GM23338 (cell line): ENCODE data around the gene GART. TPM values are rescaled to one million over a fixed set of nuclear protein-coding genes. Genes with fewer than 3 reads are reported as not detected.

Experiments
- ATAC-seq: fragments of 200-7000 bp; cut with Tn5 transposase; 3 replicates; pipeline ENCODE4 v1.9.1; 2020
- DNase-seq: peaks from one replicate; pipeline ENCODE4 v3.0.0-alpha.2; 2015; ENCODE audit warnings: low spot score
- H2AFZ ChIP-seq: fragments of 200-600 bp; sonication (generic); 2 replicates; pipeline ENCODE4 v1.8.0; 2016; ENCODE audit warnings: antibody characterized with exemption, mild to moderate bottlenecking, moderate library complexity
- H3F3A ChIP-seq: fragments of 200-600 bp; sonication (generic); replicated peaks from 2 replicates; pipeline ENCODE4 v1.8.0; 2017; ENCODE audit warnings: antibody characterized with exemption, mixed run types, low read depth
- H3K27ac ChIP-seq: fragments of 200-600 bp; sonication (generic); 2 replicates; pipeline ENCODE4 v1.6.1; 2016; ENCODE audit warnings: low read depth
- H3K27me3 ChIP-seq: fragments of 200-600 bp; sonication (generic); 2 replicates; pipeline ENCODE4 v1.8.0; 2016; ENCODE audit warnings: mild to moderate bottlenecking, mixed run types, moderate library complexity; ENCODE audit not compliant: insufficient read depth
- H3K36me3 ChIP-seq: fragments of 200-600 bp; sonication (generic); 2 replicates; pipeline ENCODE4 v1.8.0; 2016; ENCODE audit warnings: mild to moderate bottlenecking; ENCODE audit not compliant: insufficient read depth
- H3K4me1 ChIP-seq: fragments of 200-600 bp; sonication (generic); 2 replicates; pipeline ENCODE4 v1.8.0; 2016; ENCODE audit warnings: mild to moderate bottlenecking, moderate library complexity; ENCODE audit not compliant: insufficient read depth
- H3K4me2 ChIP-seq: fragments of 200-600 bp; sonication (generic); 2 replicates; pipeline ENCODE4 v1.7.1; 2017; ENCODE audit warnings: mixed run types
- H3K4me3 ChIP-seq: fragments of 200-600 bp; sonication (generic); 2 replicates; pipeline ENCODE4 v1.6.1; 2016; ENCODE audit warnings: mixed run types
- H3K79me2 ChIP-seq: fragments of 200-600 bp; sonication (generic); replicated peaks from 2 replicates; pipeline ENCODE4 v1.8.0; 2017; ENCODE audit warnings: mild to moderate bottlenecking; ENCODE audit not compliant: insufficient read depth
- H3K9me2 ChIP-seq: fragments of 200-600 bp; sonication (generic); 2 replicates; pipeline ENCODE4 v1.8.0; 2017; ENCODE audit not compliant: insufficient read depth
- H4K20me1 ChIP-seq: fragments of 200-600 bp; sonication (generic); replicated peaks from 2 replicates; pipeline ENCODE4 v1.8.0; 2017; ENCODE audit warnings: mild to moderate bottlenecking; ENCODE audit not compliant: insufficient read depth
- H3K27ac Mint-ChIP-seq: 2 replicates; pipeline ENCODE4 v1.8.0; 2020; ENCODE audit warnings: inconsistent platforms, mild to moderate bottlenecking, moderate library complexity, mixed read lengths
- H3K27me3 Mint-ChIP-seq: 3 replicates; pipeline ENCODE4 v1.8.0; 2022; ENCODE audit warnings: low read depth, mild to moderate bottlenecking, moderate library complexity, mixed read lengths, inconsistent platforms; ENCODE audit not compliant: insufficient read depth, poor library complexity
- H3K36me3 Mint-ChIP-seq: 3 replicates; pipeline ENCODE4 v1.8.0; 2021; ENCODE audit warnings: low read depth, mild to moderate bottlenecking, inconsistent platforms, moderate library complexity, mixed read lengths
- H3K4me1 Mint-ChIP-seq: 3 replicates; pipeline ENCODE4 v1.8.0; 2020; ENCODE audit warnings: mild to moderate bottlenecking, inconsistent platforms, mixed read lengths
- H3K4me3 Mint-ChIP-seq: 3 replicates; pipeline ENCODE4 v1.8.0; 2021; ENCODE audit warnings: moderate library complexity, mild to moderate bottlenecking, inconsistent platforms, mixed read lengths
- H3K9me3 Mint-ChIP-seq: 3 replicates; pipeline ENCODE4 v1.8.0; 2020; ENCODE audit warnings: moderate library complexity, mild to moderate bottlenecking, inconsistent platforms, mixed read lengths
- CREB1 ChIP-seq: fragments of 250-450 bp; sonication (Bioruptor Pico); IDR thresholded peaks from 2 replicates; pipeline ENCODE4 v1.5.0; 2020; ENCODE audit warnings: low read depth, mild to moderate bottlenecking, moderate library complexity
- EZH2 ChIP-seq: fragments of 200-600 bp; sonication (generic); IDR thresholded peaks from one replicate; pipeline ENCODE4 v1.8.0; 2017; ENCODE audit warnings: antibody characterized with exemption, mild to moderate bottlenecking, low read depth; ENCODE audit not compliant: unreplicated experiment
- EZH2phosphoT487 ChIP-seq: fragments of 200-600 bp; sonication (generic); IDR thresholded peaks from one replicate; pipeline ENCODE4 v1.8.1; 2018; ENCODE audit warnings: antibody characterized with exemption; ENCODE audit not compliant: unreplicated experiment
- JUNB ChIP-seq: IDR thresholded peaks from one replicate; pipeline ENCODE4 v1.6.1; 2016; ENCODE audit warnings: antibody characterized with exemption; ENCODE audit not compliant: unreplicated experiment
- NANOG ChIP-seq: IDR thresholded peaks from 2 replicates; pipeline ENCODE4 v1.6.1; 2016; ENCODE audit warnings: antibody characterized with exemption, borderline replicate concordance
- STAT1 ChIP-seq: IDR thresholded peaks from one replicate; pipeline ENCODE4 v1.6.1; 2016; ENCODE audit warnings: antibody characterized with exemption; ENCODE audit not compliant: unreplicated experiment
- ZNF462 ChIP-seq: fragments of 250-450 bp; sonication (Bioruptor Pico); IDR thresholded peaks from 2 replicates; pipeline ENCODE4 v1.5.0; 2020; ENCODE audit warnings: mild to moderate bottlenecking, moderate library complexity
- polyA plus RNA-seq: library from polyadenylated mRNA; unstranded; fragments of >200 nt; fragmentation: Nextera tagmentation; extraction: Ambion mirVana; gene quantifications from 2 replicates; pipeline ENCODE4 v1.2.1, GENCODE V29; 2016
- total RNA-seq: library from RNA; depleted of rRNA; stranded (reverse); fragments of >200 nt; shearing (Covaris generic); gene quantifications from 2 replicates; pipeline ENCODE4 v1.2.3, GENCODE V29; 2014

Gene GART
- total and polyA plus RNA-seq, 2 experiments from 2014 or later = 87.6 to 224 TPM

GRCh38 chr21:33537212-33537611 lies 4.7 kb downstream of the GART start:
- peaks cover 3% of the 10 kb centered on the region for H3K27me3 Mint-ChIP-seq
- no peak for DNase-seq
- H3K4me1 Mint-ChIP-seq = peaks cover 11% of the 10 kb centered on the region
- Histone ChIP-seq H3K4me3 (no peak overlapping the region), H2AFZ (no peak overlapping the region), H3K79me2 (peaks cover 69% of the 10 kb centered on the region), H3K4me2 (no peak overlapping the region), H3K36me3 (peaks cover 65% of the 10 kb centered on the region), H3K27me3 (no peaks in the 10 kb centered on the region), H3K27ac (no peak overlapping the region), H3F3A (peaks cover 29% of the 10 kb centered on the region), H3K9me2 (no peaks in the 10 kb centered on the region), H4K20me1 (peaks cover 24% of the 10 kb centered on the region), H3K4me1 (no peaks in the 10 kb centered on the region; the same call in 1 of the 2 replicates)
- no peak overlapping the region for H3K4me3 Mint-ChIP-seq
- peaks cover 89% of the 10 kb centered on the region for H3K36me3 Mint-ChIP-seq
- no peak overlapping the region for H3K27ac Mint-ChIP-seq
- H3K9me3 Mint-ChIP-seq = no peaks in the 10 kb centered on the region
- no peak for ATAC-seq
- TF ChIP-seq EZH2 (no peak), ZNF462 (CRISPR knock-in tag) (no peak)

GRCh38 chr21:33531007-33531406 lies 10.9 kb downstream of the GART start:
- DNase-seq (no peak), ATAC-seq (no peak)
- Histone ChIP-seq H3K9me2 (no peaks in the 10 kb centered on the region), H4K20me1 (peaks cover 12% of the 10 kb centered on the region), H3K79me2 (peaks cover 12% of the 10 kb centered on the region), H2AFZ (no peak overlapping the region), H3K27me3 (no peaks in the 10 kb centered on the region), H3K4me3 (no peak overlapping the region), H3K4me1 (no peaks in the 10 kb centered on the region), H3K4me2 (no peak overlapping the region), H3K36me3 (peaks cover 91% of the 10 kb centered on the region), H3F3A (peaks cover 18% of the 10 kb centered on the region; the same call in 1 of the 2 replicates), H3K27ac (no peak overlapping the region)
- Mint-ChIP-seq H3K4me3 (no peak overlapping the region), H3K4me1 (no peaks in the 10 kb centered on the region), H3K27me3 (no peaks in the 10 kb centered on the region), H3K9me3 (no peaks in the 10 kb centered on the region), H3K27ac (no peak overlapping the region), H3K36me3 (peaks cover 98% of the 10 kb centered on the region)
- no peak for TF ChIP-seq STAT1
- no peak for TF ChIP-seq JUNB
- no peak for TF ChIP-seq ZNF462 (CRISPR knock-in tag)
- TF ChIP-seq CREB1 (CRISPR knock-in tag) = no peak
- TF ChIP-seq EZH2 = no peak
- TF ChIP-seq NANOG = no peak
- TF ChIP-seq EZH2phosphoT487 = no peak
